Measurements from ENCODE around the gene URB2. TPM values are rescaled to one million over a fixed set of nuclear protein-coding genes. Genes with fewer than 3 reads are reported as not detected.
"Not testable (repeated sequence)": the region's sequence is repeated elsewhere in the genome, so short reads cannot be mapped to it uniquely, and the experiment has no call there.

URB2 gene
- total RNA-seq, 6 experiments from 2014 or later = 3.7 to 7.6 (median 3.9) TPM

GRCh38 chr1:229593800-229594199, 32.2 kb upstream of the URB2 start:
- H3K4me3 ChIP-seq = no peak overlapping the region
- H3K9me3 ChIP-seq = no peaks in the 10 kb centered on the region
- no peak for ATAC-seq
- TF ChIP-seq CTCF (IDR thresholded peaks at IDR 0.05) (no peak), POLR2A (IDR thresholded peaks at IDR 0.05) (no peak)
- no peaks in the 10 kb centered on the region for H3K4me1 ChIP-seq
- no peak overlapping the region for H3K27ac ChIP-seq
- peaks cover 0 to 22% (median 8%) of the 10 kb centered on the region in 4 donors for H3K36me3 ChIP-seq
- intact Hi-C loops (cut with DNase I) = no loop called here
- no peak for DNase-seq
- no peaks in the 10 kb centered on the region for H3K27me3 ChIP-seq
- 72% methylated on average over 4 of the region's 12 CpGs for WGBS (ENCODE audit: insufficient coverage, low coverage, low lambda C conversion rate, missing lambda C conversion rate)

- no peak for DNase-seq
- TF ChIP-seq POLR2A (IDR thresholded peaks at IDR 0.05) = no peak
- TF ChIP-seq CTCF (IDR thresholded peaks at IDR 0.05) = no peak
- no peaks in the 10 kb centered on the region for H3K27me3 ChIP-seq
- H3K4me3 ChIP-seq = no peak overlapping the region
- WGBS (ENCODE audit: insufficient coverage, low coverage, low lambda C conversion rate, missing lambda C conversion rate) = 73% methylated on average over 5 of the region's 34 CpGs
- H3K4me1 ChIP-seq = no peaks in the 10 kb centered on the region
- intact Hi-C loops (cut with DNase I) = no loop called here
- no peak overlapping the region for H3K27ac ChIP-seq
- no peak for ATAC-seq
- no peaks in the 10 kb centered on the region for H3K9me3 ChIP-seq
- H3K36me3 ChIP-seq = peaks cover 0 to 22% (median 8%) of the 10 kb centered on the region in 4 donors
Measured at GRCh38 chr1:229594227-229595008, 31.6 kb upstream of the URB2 start.

GRCh38 chr1:229595876-229596275, 30.2 kb upstream of the URB2 start:
- ATAC-seq; H3K9me3 ChIP-seq; intact Hi-C loops (cut with DNase I); H3K27me3 ChIP-seq; H3K4me3 ChIP-seq; DNase-seq; H3K4me1 ChIP-seq; H3K27ac ChIP-seq: not testable (repeated sequence)
- H3K36me3 ChIP-seq = peaks cover 0 to 29% (median 8%) of the 10 kb centered on the region in 4 donors
- 100% methylated on average over 4 of the region's 7 CpGs for WGBS (ENCODE audit: insufficient coverage, low coverage, low lambda C conversion rate, missing lambda C conversion rate)

- ATAC-seq (peak in 1 of 4 donors; percentile 36), DNase-seq (no peak)
- WGBS (ENCODE audit: insufficient coverage, low coverage, low lambda C conversion rate, missing lambda C conversion rate) = 83% methylated on average over 6 of the region's 7 CpGs
- Histone ChIP-seq H3K9me3 (no peaks in the 10 kb centered on the region), H3K4me1 (no peaks in the 10 kb centered on the region), H3K4me3 (no peak overlapping the region), H3K36me3 (peaks cover 0 to 38% (median 13%) of the 10 kb centered on the region in 4 donors), H3K27ac (peak overlapping the region in 1 of 3 donors; percentile 52), H3K27me3 (no peaks in the 10 kb centered on the region)
- TF ChIP-seq CTCF (IDR thresholded peaks at IDR 0.05) (no peak), POLR2A (IDR thresholded peaks at IDR 0.05) (no peak)
- intact Hi-C loops (cut with DNase I) = no loop called here
Measured at GRCh38 chr1:229596925-229597699, 28.9 kb upstream of the URB2 start.

GRCh38 chr1:229597877-229598276, 28.2 kb upstream of the URB2 start:
- Histone ChIP-seq H3K27ac (peak overlapping the region in 1 of 3 donors; percentile 52), H3K4me3 (no peak overlapping the region), H3K36me3 (peaks cover 0 to 38% (median 14%) of the 10 kb centered on the region in 4 donors), H3K4me1 (no peaks in the 10 kb centered on the region), H3K27me3 (no peaks in the 10 kb centered on the region), H3K9me3 (no peaks in the 10 kb centered on the region)
- intact Hi-C loops (cut with DNase I) = no loop called here
- DNase-seq = no peak
- ATAC-seq = no peak
- 63% methylated on average over 3 of the region's 3 CpGs for WGBS (ENCODE audit: insufficient coverage, low coverage, low lambda C conversion rate, missing lambda C conversion rate)
- TF ChIP-seq CTCF (IDR thresholded peaks at IDR 0.05) (no peak), POLR2A (IDR thresholded peaks at IDR 0.05) (no peak)

Data from right lobe of liver (tissue), 6 donors.